Measurements from ENCODE around the gene FNBP1.
A peak's percentile ranks its signal among the peaks of the same experiment; 100 is the strongest.

FNBP1 gene

GRCh38 chr9:130042885-130043653 is at the start of gene FNBP1:
Gene FNBP1 (minus strand): TSS chr9:130043189. CDS start chr9:130042975, 214 bp downstream.
- no peak for TF ChIP-seq CTCF (IDR thresholded peaks at IDR 0.05; ENCODE audit: borderline replicate concordance, insufficient read depth, low read depth, low read length)
- H3K4me3 ChIP-seq (ENCODE audit: low read depth, low read length): peak within 1 kb of the TSS; percentile 96

DNA sequence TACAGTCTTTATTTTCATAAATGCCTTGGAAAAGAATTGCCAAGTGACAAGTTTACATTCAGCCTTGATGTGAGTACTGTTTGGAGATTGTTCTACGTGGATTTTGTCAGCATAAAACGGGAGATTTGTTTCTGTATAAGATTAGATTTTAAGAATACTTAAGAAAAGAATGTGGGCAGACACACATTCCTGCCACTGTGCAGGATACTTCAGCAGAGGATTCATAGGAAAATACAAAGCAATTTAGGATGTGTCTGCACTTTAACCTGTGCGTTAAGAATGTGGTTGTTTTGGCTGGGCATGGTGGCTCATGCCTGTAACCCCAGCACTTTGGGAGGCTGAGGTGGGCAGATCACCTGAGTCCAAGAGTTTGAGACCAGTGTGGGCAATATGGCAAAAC is 47.9 kb upstream of the FNBP1 start:
- no peak overlapping the region for H3K4me3 ChIP-seq (ENCODE audit: low read depth, low read length)
- TF ChIP-seq CTCF (IDR thresholded peaks at IDR 0.05; ENCODE audit: borderline replicate concordance, insufficient read depth, low read depth, low read length): no peak

DNA sequence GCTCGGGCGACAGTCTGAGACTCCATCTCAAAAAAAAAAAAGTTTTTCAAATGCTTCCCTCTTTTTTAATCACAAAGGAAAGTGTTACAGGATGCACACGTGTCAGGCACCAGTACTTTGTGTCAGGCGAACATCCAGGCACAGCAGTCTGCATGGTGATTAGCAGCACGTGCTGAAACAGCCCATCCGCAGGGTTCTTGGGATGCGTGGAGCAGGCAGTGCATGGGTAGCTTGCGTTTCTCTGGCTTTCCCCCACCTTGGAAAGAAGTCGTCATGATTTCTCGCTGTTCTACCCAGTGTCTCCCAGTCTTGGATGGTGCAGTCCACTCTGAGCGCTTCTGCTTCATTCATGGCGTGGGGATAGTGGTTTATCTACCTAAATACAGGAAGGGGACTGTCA is 46.2 kb upstream of the FNBP1 start:
- H3K4me3 ChIP-seq (ENCODE audit: low read depth, low read length): no peak overlapping the region
- no peak for TF ChIP-seq CTCF (IDR thresholded peaks at IDR 0.05; ENCODE audit: borderline replicate concordance, insufficient read depth, low read depth, low read length)

- H3K4me3 ChIP-seq (ENCODE audit: low read depth, low read length): no peak overlapping the region
- TF ChIP-seq CTCF (IDR thresholded peaks at IDR 0.05; ENCODE audit: borderline replicate concordance, insufficient read depth, low read depth, low read length): no peak
Observed at GRCh38 chr9:130088051-130088450, 45.1 kb upstream of the FNBP1 start.

GRCh38 chr9:130084337-130084736 is 41.3 kb upstream of the FNBP1 start:
- no peak for TF ChIP-seq CTCF (IDR thresholded peaks at IDR 0.05; ENCODE audit: borderline replicate concordance, insufficient read depth, low read depth, low read length)
- no peak overlapping the region for H3K4me3 ChIP-seq (ENCODE audit: low read depth, low read length)

GRCh38 chr9:130078547-130078946 is 35.6 kb upstream of the FNBP1 start:
- TF ChIP-seq CTCF (IDR thresholded peaks at IDR 0.05; ENCODE audit: borderline replicate concordance, insufficient read depth, low read depth, low read length): no peak
- H3K4me3 ChIP-seq (ENCODE audit: low read depth, low read length): no peak overlapping the region

- TF ChIP-seq CTCF (IDR thresholded peaks at IDR 0.05; ENCODE audit: borderline replicate concordance, insufficient read depth, low read depth, low read length): no peak
- no peak overlapping the region for H3K4me3 ChIP-seq (ENCODE audit: low read depth, low read length)
Observed at GRCh38 chr9:130073373-130073772, 30.4 kb upstream of the FNBP1 start.

All from GM12875 (cell line).